COLO668 (cell line): ENCODE measurements around the gene KLHDC9.

Experiments
- DNase-seq: peaks from one replicate; lab custom pipeline; 2025; ENCODE audit not compliant: unreplicated experiment; lab: John Stamatoyannopoulos, UW

KLHDC9 gene

GRCh38 chr1:161131523-161132409 lies 33.6 kb downstream of the KLHDC9 start:
- DNase-seq: no peak

GRCh38 chr1:161132410-161133219 lies 34.5 kb downstream of the KLHDC9 start, which contains the start of gene DEDD:
DEDD (minus strand) TSS chr1:161132667; CDS start chr1:161124462, 8,205 bp downstream.
- peak; percentile 92 for DNase-seq

- no peak for DNase-seq
Observed at GRCh38 chr1:161133220-161133740, 35.1 kb downstream of the KLHDC9 start.

GRCh38 chr1:161137881-161138280 lies 39.7 kb downstream of the KLHDC9 start:
- DNase-seq: no peak

- no peak for DNase-seq
Observed at GRCh38 chr1:161138431-161138830, 40.3 kb downstream of the KLHDC9 start.

- DNase-seq: peak; percentile 19
Observed at GRCh38 chr1:161139766-161140165, 41.6 kb downstream of the KLHDC9 start.

- no peak for DNase-seq
Observed at GRCh38 chr1:161140755-161141400, 42.7 kb downstream of the KLHDC9 start.

- no peak for DNase-seq
Observed at GRCh38 chr1:161145832-161146231, 47.7 kb downstream of the KLHDC9 start.
